Measurements from ENCODE around the gene YWHAG.
"Not testable (repeated sequence)": the region's sequence is repeated elsewhere in the genome, so short reads cannot be mapped to it uniquely, and the experiment has no call there.

YWHAG gene

GRCh38 chr7:76325811-76326210 is 33.0 kb downstream of the YWHAG start:
- no peak for DNase-seq (ENCODE audit: low read depth in 1 of 2, low spot score in 1 of 2)

DNA sequence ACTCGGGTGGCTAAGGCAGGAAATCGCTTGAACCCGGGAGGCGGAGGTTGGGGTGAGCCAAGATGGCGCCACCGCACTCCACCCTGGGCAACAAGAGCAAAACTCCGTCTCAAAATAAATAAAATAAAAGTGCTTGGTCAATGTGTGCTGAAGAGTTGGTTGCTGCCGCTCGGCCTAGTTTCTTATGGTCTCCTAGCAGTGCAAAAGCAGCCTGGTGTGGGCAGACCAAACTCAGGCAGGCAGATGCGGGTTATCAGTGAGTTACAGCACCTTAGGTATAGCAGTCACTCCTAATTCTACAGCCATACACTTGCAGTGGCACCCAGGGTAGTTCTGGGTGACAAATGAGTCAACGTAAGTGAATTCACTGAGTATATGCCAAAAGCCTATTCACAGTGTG is 33.7 kb downstream of the YWHAG start:
- DNase-seq (ENCODE audit: low read depth in 1 of 2, low spot score in 1 of 2), result no peak

GRCh38 chr7:76318488-76319353 is 40.1 kb downstream of the YWHAG start:
- peak; percentile 26 to 57 for DNase-seq (ENCODE audit: low read depth in 1 of 2, low spot score in 1 of 2)

GRCh38 chr7:76317782-76318487 is 40.9 kb downstream of the YWHAG start:
- peak; percentile 85 to 90 for DNase-seq (ENCODE audit: low read depth in 1 of 2, low spot score in 1 of 2)

- DNase-seq (ENCODE audit: low read depth in 1 of 2, low spot score in 1 of 2), result no peak
These were observed 41.6 kb downstream of the YWHAG start for GRCh38 chr7:76316984-76317781.

GRCh38 chr7:76315364-76315763 is 43.4 kb downstream of the YWHAG start:
- DNase-seq (ENCODE audit: low read depth in 1 of 2, low spot score in 1 of 2), result no peak

- DNase-seq (ENCODE audit: low read depth in 1 of 2, low spot score in 1 of 2), result not testable (repeated sequence)
These were observed 44.1 kb downstream of the YWHAG start for GRCh38 chr7:76314740-76315139.

- peak; percentile 93 to 96 for DNase-seq (ENCODE audit: low read depth in 1 of 2, low spot score in 1 of 2)
These were observed 44.6 kb downstream of the YWHAG start for GRCh38 chr7:76314042-76314721.

DNA sequence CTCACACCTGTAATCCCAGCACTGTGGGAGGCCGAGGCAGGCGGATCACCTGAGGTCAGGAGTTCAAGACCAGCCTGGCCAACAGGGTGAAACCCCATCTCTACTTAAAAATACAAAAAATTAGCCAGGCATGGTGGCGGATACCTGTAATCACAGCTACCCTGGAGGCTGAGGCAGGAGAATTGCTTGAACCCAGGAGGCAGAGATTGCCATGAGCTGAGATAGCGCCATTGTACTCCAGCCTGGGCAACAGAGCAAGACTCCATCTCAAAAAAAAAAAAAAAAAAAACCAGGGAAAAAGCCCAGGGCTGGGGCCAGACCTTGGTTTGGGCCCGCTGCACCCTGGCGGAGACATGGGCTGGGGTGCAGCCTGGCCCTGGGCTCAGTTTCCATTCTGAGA is 47.0 kb downstream of the YWHAG start:
- DNase-seq (ENCODE audit: low read depth in 1 of 2, low spot score in 1 of 2), result not testable (repeated sequence)

DNA sequence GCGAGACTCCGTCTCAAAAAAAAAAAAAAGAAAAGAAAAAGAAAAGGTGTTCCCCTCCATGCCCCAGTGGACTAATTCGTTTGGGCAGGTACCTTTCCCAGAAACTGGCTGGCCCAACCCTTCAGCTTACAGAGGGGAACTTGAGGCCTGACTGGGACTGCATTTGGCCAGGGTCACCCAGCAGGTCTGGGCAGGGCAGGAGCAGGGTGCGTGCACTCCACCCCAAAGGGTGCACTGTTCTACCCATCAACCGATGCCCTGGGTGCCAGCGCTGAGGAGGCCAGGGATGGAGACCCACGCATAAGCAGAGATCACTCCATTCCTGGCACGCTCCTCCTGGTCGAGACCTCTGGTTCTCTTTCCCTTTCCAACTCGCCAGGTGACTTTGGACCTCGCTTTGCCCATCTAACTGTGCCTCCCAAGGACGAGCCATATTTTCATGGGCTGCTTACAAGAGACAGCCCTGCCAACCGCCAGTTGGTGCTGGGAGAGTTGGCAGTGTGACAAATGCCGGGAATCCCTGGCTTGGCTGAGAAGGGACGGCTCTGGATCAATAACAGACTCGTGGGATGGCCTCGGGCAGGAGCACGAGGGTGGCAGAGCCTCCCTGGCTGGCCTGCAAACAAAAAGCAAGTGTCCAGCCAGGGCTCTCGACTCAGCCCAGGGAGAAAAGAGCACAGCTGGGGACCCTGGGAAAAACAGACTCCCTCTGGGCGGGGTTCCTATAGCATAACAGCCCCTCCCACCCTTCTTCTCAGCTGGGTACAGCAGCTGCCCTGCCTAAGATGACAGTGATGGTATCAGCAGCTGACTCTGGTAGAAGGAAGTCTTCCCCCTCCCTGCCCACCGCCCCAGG is 48.5 kb downstream of the YWHAG start:
- DNase-seq (ENCODE audit: low read depth in 1 of 2, low spot score in 1 of 2), result no peak

DNA sequence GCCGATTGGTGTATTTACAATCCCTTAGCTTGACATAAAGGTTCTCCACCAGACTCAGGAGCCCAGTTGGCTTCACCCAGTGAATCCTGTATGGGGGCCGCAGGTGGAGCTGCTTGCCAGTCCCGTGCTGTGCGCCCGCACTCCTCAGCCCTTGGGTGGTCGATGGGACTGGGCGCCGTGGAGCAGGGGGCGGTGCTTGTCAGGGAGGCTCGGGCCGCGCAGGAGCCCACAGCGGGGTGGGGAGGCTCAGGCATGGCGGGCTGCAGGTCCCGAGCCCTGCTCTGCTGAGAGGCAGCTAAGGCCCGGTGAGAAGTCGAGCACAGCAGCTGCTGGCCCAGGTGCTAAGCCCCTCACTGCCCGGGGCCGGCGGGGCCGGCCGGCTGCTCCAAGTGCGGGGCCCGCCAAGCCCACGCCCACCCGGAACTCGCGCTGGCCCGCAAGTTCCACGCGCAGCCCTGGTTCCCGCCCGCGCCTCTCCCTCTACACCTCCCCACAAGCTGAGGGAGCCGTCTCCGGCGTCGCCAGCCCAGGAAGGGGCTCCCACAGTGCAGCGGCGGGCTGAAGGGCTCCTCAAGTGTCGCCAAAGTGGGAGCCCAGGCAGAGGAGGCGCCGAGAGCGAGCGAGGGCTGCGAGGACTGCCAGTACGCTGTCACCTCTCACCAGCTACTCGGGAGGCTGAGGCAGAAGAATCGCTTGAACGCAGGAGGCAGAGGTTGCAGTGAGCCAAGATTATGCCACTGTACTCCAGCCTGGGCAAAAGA is 49.3 kb downstream of the YWHAG start:
- not testable (repeated sequence) for DNase-seq (ENCODE audit: low read depth in 1 of 2, low spot score in 1 of 2)

DNA sequence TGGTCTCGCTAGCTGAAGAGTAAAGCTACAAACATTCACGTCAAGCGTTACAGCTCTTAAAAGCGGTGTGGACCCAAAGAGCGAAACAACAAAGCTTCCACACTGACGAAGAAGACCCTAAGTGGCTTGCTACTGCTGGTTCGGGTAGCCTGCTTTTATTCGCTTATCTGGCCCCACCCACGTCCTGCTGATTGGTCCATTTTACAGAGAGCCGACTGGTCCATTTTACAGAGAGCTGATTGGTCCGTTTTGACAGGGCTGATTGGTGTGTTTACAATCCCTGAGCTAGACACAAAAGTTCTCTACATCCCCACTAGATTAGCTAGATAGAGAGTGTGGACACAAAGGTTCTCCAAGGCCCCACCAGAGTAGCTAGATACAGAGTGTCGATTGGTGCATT is 49.9 kb downstream of the YWHAG start:
- DNase-seq (ENCODE audit: low read depth in 1 of 2, low spot score in 1 of 2), result not testable (repeated sequence)

GRCh38 chr7:76304888-76305375 is 53.9 kb downstream of the YWHAG start:
- DNase-seq (ENCODE audit: low read depth in 1 of 2, low spot score in 1 of 2), result no peak

DNA sequence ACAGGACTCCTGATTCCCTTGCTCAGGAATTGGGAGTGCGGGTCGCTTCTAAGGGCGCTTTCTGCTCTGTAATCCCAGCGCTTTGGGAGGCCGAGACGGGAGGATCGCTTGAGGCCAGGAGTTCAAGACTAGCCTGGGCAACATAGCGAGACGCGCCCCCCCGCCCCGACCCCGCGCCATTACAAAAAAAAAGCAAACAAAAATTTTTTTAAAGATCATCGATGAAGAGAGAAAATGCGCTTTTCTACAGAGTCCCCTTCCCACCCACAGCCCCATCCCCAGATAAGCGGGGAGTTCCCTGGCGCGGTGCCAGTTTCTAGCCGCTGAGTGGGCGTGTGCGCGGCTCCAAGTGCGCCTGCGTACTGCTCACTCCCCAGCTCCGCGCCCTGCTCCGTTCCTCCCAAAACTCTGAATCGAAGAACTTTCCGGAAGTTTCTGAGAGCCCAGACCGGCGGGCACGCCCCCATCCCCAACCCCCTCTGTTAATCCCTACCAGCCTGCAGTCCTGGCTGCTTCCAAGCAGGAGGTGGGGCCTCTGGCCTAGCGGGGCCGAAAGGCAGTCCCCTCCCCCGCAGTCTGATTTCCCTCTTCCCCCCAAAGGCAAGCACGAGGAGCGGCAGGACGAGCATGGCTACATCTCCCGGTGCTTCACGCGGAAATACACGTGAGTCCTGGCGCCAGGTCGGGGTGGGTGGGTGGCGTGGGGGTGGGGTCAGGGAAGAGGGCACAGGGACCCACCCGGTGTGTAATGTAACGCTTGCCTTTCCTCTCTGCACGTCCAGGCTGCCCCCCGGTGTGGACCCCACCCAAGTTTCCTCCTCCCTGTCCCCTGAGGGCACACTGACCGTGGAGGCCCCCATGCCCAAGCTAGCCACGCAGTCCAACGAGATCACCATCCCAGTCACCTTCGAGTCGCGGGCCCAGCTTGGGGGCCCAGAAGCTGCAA is 55.3 kb downstream of the YWHAG start:
- DNase-seq (ENCODE audit: low read depth in 1 of 2, low spot score in 1 of 2), result peak; percentile 64 to 69

- DNase-seq (ENCODE audit: low read depth in 1 of 2, low spot score in 1 of 2), result peak; percentile 21 to 41
These were observed 56.2 kb downstream of the YWHAG start, which contains the start of gene HSPB1 for GRCh38 chr7:76302347-76303201. TSS of gene HSPB1 (plus strand) at chr7:76302673. CDS start at chr7:76302713, 40 bp downstream.

- DNase-seq (ENCODE audit: low read depth in 1 of 2, low spot score in 1 of 2), result no peak
These were observed 57.8 kb downstream of the YWHAG start for GRCh38 chr7:76301000-76301399.

DNA sequence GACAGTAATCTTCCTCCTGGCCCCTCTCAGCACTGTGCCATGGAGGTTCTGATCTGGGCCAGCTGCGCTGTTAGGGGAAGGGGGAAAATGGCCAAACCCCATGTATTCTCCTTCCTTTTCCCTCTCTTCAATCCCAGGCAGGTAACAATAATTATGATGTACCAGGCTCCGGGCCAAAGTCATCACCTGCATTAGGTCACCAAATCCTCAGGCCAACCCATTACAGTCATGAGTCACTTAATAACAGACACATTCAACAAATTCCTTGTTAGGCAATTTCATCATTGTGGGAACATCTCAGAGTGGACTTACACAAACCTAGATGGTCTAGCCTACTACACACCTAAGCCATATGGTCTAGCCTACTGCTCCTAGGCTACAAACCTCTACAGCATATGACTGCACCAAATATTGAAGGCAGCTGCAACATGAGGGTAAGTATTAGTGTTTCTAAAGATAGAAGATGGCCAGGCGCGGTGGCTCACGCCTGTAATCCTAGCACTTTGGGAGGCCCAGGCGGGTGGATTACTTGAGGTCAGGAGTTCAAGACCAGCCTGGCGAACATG is 58.5 kb downstream of the YWHAG start:
- DNase-seq (ENCODE audit: low read depth in 1 of 2, low spot score in 1 of 2), result no peak

Data from activated CD4-positive, alpha-beta T cell treated with anti-CD3 and anti-CD28 coated beads, Interleukin-2, amount 50 U/mL, for 24 hours (primary cell).